CD14-positive monocyte (primary cell): Measurements from ENCODE around the gene ZFP90. TPM values are rescaled to one million over a fixed set of nuclear protein-coding genes. Genes with fewer than 3 reads are reported as not detected.

ENCODE experiments used
- DNase-seq, 3 donors: peaks; one replicate each; pipeline ENCODE4 v3.0.0-alpha.2; 2011 to 2022
- H2AFZ ChIP-seq: 2 replicates; pipeline ENCODE4 v1.6.0; 2012; ENCODE audit warnings: mild to moderate bottlenecking, low read depth, low read length, inconsistent platforms; ENCODE audit not compliant: insufficient read depth, poor library complexity, severe bottlenecking
- H3K27ac ChIP-seq, 2 donors: 1 replicate in 1 of 2; 2 replicates in 1 of 2; pipeline ENCODE4 v1.5.1; 2012 to 2013; ENCODE audit warnings: low read length in 2 of 2, control low read depth in 1 of 2, inconsistent platforms in 1 of 2, low read depth in 1 of 2, mild to moderate bottlenecking in 1 of 2
- H3K27me3 ChIP-seq, 2 donors: one replicate each; pipeline versions ENCODE4 v1.6.0 to v1.6.1; 2011 to 2013; ENCODE audit warnings: low read length in 2 of 2; ENCODE audit not compliant: control insufficient read depth in 2 of 2, insufficient read depth in 2 of 2
- H3K36me3 ChIP-seq, 2 donors: replicated peaks in 1 of 2; 1 replicate in 1 of 2; 2 replicates in 1 of 2; pipeline versions ENCODE4 v1.5.1 to v1.6.1; 2012 to 2013; ENCODE audit warnings: low read length in 2 of 2, control low read depth in 1 of 2, inconsistent platforms in 1 of 2, mild to moderate bottlenecking in 1 of 2; ENCODE audit not compliant: insufficient read depth in 2 of 2, control insufficient read depth in 1 of 2
- H3K4me1 ChIP-seq, 2 donors: 1 replicate in 1 of 2; 2 replicates in 1 of 2; pipeline versions ENCODE4 v1.5.1 to v1.6.1; 2012 to 2013; ENCODE audit warnings: low read length in 2 of 2, control low read depth in 1 of 2, inconsistent platforms in 1 of 2, mild to moderate bottlenecking in 1 of 2, moderate library complexity in 1 of 2; ENCODE audit not compliant: insufficient read depth in 2 of 2, control insufficient read depth in 1 of 2
- H3K4me2 ChIP-seq: replicated peaks from 2 replicates; pipeline ENCODE3; 2012; ENCODE audit warnings: low read length, moderate library complexity, mild to moderate bottlenecking; ENCODE audit not compliant: poor library complexity, severe bottlenecking; ENCODE audit errors: extremely low read depth
- H3K4me3 ChIP-seq, 3 experiments: fragments of 200-600 bp in 1 of 3; sonication (generic) in 1 of 3; replicated peaks in 1 of 3; 1 replicate in 2 of 3; 2 replicates in 1 of 3; pipeline ENCODE4 v1.5.1; 2011 to 2013; ENCODE audit warnings: low read length in 3 of 3, mild to moderate bottlenecking in 3 of 3, control low read depth in 2 of 3, low read depth in 2 of 3, inconsistent platforms in 1 of 3, moderate library complexity in 1 of 3
- H3K79me2 ChIP-seq: 2 replicates; pipeline ENCODE4 v1.6.0; 2012; ENCODE audit warnings: mild to moderate bottlenecking, control low read depth, inconsistent platforms, low read length, moderate library complexity; ENCODE audit not compliant: insufficient read depth
- H3K9ac ChIP-seq: 2 replicates; pipeline ENCODE4 v1.6.0; 2017; ENCODE audit warnings: low read length, mild to moderate bottlenecking; ENCODE audit not compliant: insufficient read depth, poor library complexity, severe bottlenecking
- H3K9me3 ChIP-seq, 2 donors: replicated peaks in 1 of 2; 1 replicate in 1 of 2; 2 replicates in 1 of 2; pipeline versions ENCODE4 v1.5.1 to v1.6.1; 2012 to 2013; ENCODE audit warnings: low read length in 2 of 2, control low read depth in 1 of 2; ENCODE audit not compliant: control insufficient read depth in 1 of 2, insufficient read depth in 1 of 2
- H4K20me1 ChIP-seq: 2 replicates; pipeline ENCODE4 v1.6.0; 2012; ENCODE audit warnings: mild to moderate bottlenecking, low read length, control low read depth, moderate library complexity; ENCODE audit not compliant: insufficient read depth
- H3K27ac Mint-ChIP-seq, 7 donors: one replicate each; pipeline ENCODE4 v1.8.0; 2020; ENCODE audit warnings: mild to moderate bottlenecking in 7 of 7, mixed read lengths in 7 of 7, moderate library complexity in 6 of 7, inconsistent platforms in 2 of 7
- H3K27me3 Mint-ChIP-seq, 3 donors: one replicate each; pipeline ENCODE4 v1.8.0; 2021 to 2022; ENCODE audit warnings: low read depth in 3 of 3, mild to moderate bottlenecking in 3 of 3, mixed read lengths in 3 of 3, moderate library complexity in 3 of 3, inconsistent platforms in 1 of 3
- H3K36me3 Mint-ChIP-seq, 2 donors: one replicate each; pipeline ENCODE4 v1.8.0; 2020; ENCODE audit warnings: mixed read lengths in 2 of 2, inconsistent platforms in 1 of 2, mild to moderate bottlenecking in 1 of 2
- H3K4me1 Mint-ChIP-seq: one replicate; pipeline ENCODE4 v1.8.0; 2020; ENCODE audit warnings: mild to moderate bottlenecking, mixed read lengths
- H3K4me3 Mint-ChIP-seq, 2 donors: one replicate each; pipeline ENCODE4 v1.8.0; 2020; ENCODE audit warnings: mild to moderate bottlenecking in 2 of 2, mixed read lengths in 2 of 2, moderate library complexity in 1 of 2
- H3K9me3 Mint-ChIP-seq, 7 donors: one replicate each; pipeline ENCODE4 v1.8.0; 2020 to 2022; ENCODE audit warnings: mixed read lengths in 7 of 7, mild to moderate bottlenecking in 6 of 7, moderate library complexity in 6 of 7, inconsistent platforms in 2 of 7
- WGBS: methylation state at CpG from one replicate; pipeline ENCODE4 v1.1.5; 2013; ENCODE audit warnings: missing lambda C conversion rate; ENCODE audit not compliant: insufficient coverage; 5-methylcytosine and 5-hydroxymethylcytosine counted together
- intact Hi-C, 2 donors: fragments of 100-400 bp; cut with micrococcal nuclease; formaldehyde crosslinking; loops; one replicate each; pipeline versions ENCODE4 v1.15.0 to v1.15.1; 2023
- polyA plus RNA-seq, 3 donors: library from polyadenylated mRNA; depleted of rRNA in 1 of 3; unstranded in 2 of 3; stranded (reverse) in 1 of 3; fragments of 300-500 nt in 2 of 3; fragments of >200 nt in 1 of 3; fragmentation: Illumina TruSeq in 2 of 3; gene quantifications; 1 replicate in 2 of 3; 2 replicates in 1 of 3; pipeline ENCODE4 v1.2.3, GENCODE V29; 2012 to 2021
- TF ChIP-seq, protein P1 (sequence below): fragments of 200-600 bp; IDR thresholded peaks from one replicate; pipeline ENCODE4 v1.8.0; 2022; ENCODE audit warnings: antibody characterized with exemption, mild to moderate bottlenecking

ZFP90 gene
- polyA plus RNA-seq, 3 donors = 4.2 to 7.9 (median 6.3) TPM

DNA sequence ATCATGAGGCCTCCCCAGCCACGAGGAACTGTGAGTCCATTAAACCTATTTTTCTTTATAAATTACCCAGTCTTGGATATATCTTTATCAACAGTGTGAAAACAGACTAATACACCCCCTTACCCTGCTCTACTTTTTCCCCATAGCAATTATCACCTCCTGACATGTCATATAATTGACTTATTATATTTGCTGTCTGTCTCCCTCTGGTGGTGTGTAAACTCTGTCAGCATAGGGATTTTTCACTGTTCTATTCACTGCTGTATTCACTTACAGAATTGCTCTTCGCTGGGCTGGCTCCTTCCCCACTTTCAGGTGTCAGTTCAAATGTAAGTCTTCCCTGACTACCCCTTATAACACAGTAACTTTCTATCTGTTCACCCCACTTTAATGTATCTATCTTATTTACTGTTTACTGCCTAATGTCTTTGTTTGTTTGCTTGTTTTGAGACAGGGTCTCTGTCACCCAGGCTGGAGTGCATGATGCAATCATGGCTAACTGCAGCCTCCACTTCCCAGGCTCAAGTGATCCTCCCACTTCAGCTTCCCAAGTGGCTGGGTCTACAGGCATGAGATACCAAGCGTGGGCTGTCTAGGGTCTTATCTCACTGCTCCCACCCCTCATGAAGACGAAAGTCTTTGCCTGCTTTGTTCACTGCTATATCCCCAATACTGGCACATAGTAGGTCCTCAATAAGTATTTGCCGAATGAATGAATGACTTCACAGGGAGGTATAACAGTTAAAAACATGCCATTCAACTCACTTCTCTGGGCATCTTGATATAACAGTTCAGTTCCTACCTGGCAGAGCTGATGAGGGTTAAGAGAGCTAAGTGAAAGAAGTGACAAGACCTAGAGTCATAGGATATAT, 53.6 kb downstream of the ZFP90 start:
- TF ChIP-seq, protein P1, sequence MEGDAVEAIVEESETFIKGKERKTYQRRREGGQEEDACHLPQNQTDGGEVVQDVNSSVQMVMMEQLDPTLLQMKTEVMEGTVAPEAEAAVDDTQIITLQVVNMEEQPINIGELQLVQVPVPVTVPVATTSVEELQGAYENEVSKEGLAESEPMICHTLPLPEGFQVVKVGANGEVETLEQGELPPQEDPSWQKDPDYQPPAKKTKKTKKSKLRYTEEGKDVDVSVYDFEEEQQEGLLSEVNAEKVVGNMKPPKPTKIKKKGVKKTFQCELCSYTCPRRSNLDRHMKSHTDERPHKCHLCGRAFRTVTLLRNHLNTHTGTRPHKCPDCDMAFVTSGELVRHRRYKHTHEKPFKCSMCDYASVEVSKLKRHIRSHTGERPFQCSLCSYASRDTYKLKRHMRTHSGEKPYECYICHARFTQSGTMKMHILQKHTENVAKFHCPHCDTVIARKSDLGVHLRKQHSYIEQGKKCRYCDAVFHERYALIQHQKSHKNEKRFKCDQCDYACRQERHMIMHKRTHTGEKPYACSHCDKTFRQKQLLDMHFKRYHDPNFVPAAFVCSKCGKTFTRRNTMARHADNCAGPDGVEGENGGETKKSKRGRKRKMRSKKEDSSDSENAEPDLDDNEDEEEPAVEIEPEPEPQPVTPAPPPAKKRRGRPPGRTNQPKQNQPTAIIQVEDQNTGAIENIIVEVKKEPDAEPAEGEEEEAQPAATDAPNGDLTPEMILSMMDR = peak; percentile 16
- no peak overlapping the region for H3K27ac Mint-ChIP-seq
- no peaks in the 10 kb centered on the region for H3K36me3 Mint-ChIP-seq
- peaks cover 5 to 12% (median 9%) of the 10 kb centered on the region in 7 donors for H3K9me3 Mint-ChIP-seq
- H3K4me2 ChIP-seq = no peak overlapping the region
- H3K27me3 ChIP-seq = no peaks in the 10 kb centered on the region
- intact Hi-C loops = no loop called here
- no peaks in the 10 kb centered on the region for H3K4me1 ChIP-seq
- WGBS = 100% methylated on average over 1 of the region's 5 CpGs
- H4K20me1 ChIP-seq = no peaks in the 10 kb centered on the region
- H3K4me3 Mint-ChIP-seq = no peak overlapping the region
- H3K9ac ChIP-seq = no peak overlapping the region
- peaks cover 8 to 10% (median 8%) of the 10 kb centered on the region in 3 donors for H3K27me3 Mint-ChIP-seq
- no peak overlapping the region for H3K4me3 ChIP-seq
- H3K79me2 ChIP-seq = no peaks in the 10 kb centered on the region
- no peak overlapping the region for H2AFZ ChIP-seq
- no peaks in the 10 kb centered on the region for H3K36me3 ChIP-seq
- no peaks in the 10 kb centered on the region for H3K9me3 ChIP-seq
- H3K27ac ChIP-seq = no peak overlapping the region
- DNase-seq = peak in 2 of 3 donors; percentile 0 to 5
- peaks cover 4% of the 10 kb centered on the region for H3K4me1 Mint-ChIP-seq

DNA sequence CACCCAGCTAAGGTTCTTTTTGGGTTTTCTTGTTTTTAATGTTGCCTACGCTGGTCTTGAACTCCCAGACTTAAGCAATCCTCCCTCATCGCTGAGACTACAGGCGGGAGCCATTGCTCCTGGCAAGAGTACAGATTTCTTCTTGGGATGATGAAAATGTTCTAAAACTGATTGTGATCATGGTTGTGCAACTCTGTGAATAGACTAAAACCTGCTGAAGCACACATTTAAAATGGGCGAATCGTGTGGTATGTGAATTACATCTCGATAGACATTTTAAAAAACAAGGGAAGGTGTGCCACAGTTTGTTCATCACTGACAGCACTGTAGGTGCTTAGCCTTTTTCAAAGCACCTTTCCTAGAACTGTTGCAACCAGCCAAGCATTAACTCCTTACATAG, 57.2 kb downstream of the ZFP90 start:
- no peaks in the 10 kb centered on the region for H3K27me3 ChIP-seq
- H3K36me3 ChIP-seq = no peaks in the 10 kb centered on the region
- TF ChIP-seq, protein P1 = no peak
- 100% methylated on average over 2 of the region's 6 CpGs for WGBS
- peaks cover 6 to 13% (median 9%) of the 10 kb centered on the region in 7 donors for H3K9me3 Mint-ChIP-seq
- no peaks in the 10 kb centered on the region for H3K4me1 Mint-ChIP-seq
- DNase-seq = no peak
- no peaks in the 10 kb centered on the region for H3K79me2 ChIP-seq
- intact Hi-C loops = no loop called here
- no peak overlapping the region for H3K4me3 ChIP-seq
- H3K4me3 Mint-ChIP-seq = no peak overlapping the region
- no peak overlapping the region for H2AFZ ChIP-seq
- no peak overlapping the region for H3K4me2 ChIP-seq
- no peaks in the 10 kb centered on the region for H3K9me3 ChIP-seq
- H3K9ac ChIP-seq = no peak overlapping the region
- no peaks in the 10 kb centered on the region for H3K36me3 Mint-ChIP-seq
- H3K27ac ChIP-seq = no peak overlapping the region
- no peaks in the 10 kb centered on the region for H3K4me1 ChIP-seq
- no peaks in the 10 kb centered on the region for H4K20me1 ChIP-seq
- no peak overlapping the region for H3K27ac Mint-ChIP-seq
- H3K27me3 Mint-ChIP-seq = peaks cover 2 to 10% (median 10%) of the 10 kb centered on the region in 3 donors
